GM21381 (cell line): Measurements from ENCODE around the gene YBX1.

Experiments
- ATAC-seq: cut with Tn5 transposase; IDR thresholded peaks from one replicate; pipeline ENCODE4 v1.9.1; 2021; ENCODE audit warnings: mild to moderate bottlenecking, moderate library complexity; ENCODE audit not compliant: unreplicated experiment

YBX1 gene

GRCh38 chr1:42733415-42734200 is 51.4 kb downstream of the YBX1 start:
- ATAC-seq: no peak

GRCh38 chr1:42734201-42735035 is 52.2 kb downstream of the YBX1 start:
- no peak for ATAC-seq

- ATAC-seq: no peak
These were observed 52.8 kb downstream of the YBX1 start for GRCh38 chr1:42735056-42735455.

DNA sequence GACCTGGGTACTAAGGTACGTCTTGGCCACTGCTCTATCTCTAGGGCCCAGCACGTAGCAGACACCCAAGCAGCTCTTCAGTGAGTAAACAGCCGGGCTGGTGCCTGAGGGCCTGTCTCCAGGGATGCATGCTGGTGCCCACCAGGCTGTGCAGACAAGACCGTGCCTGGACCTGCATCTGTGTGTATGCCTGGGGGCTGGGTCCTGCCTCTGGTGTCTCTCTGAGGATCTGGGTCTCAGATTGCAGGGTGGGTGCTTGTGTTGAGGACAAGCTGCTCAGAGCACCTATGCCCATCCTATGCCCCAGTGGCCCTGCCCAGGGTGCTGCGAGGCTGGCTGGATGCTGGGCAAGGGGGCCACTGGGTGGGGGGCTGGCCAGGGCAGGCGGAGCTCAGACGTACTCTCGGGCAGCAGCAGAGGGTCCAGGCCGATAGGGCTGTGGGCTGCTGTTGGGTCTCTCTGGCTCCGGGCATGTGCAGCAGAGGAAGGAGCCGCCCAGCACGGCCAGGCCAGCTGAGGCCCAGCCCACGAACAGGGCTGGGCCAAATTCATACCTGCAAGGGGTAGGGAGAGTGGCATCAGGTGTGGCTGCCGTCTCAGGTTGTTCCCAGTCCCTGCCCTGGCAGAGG is 53.4 kb downstream of the YBX1 start:
- ATAC-seq: no peak

DNA sequence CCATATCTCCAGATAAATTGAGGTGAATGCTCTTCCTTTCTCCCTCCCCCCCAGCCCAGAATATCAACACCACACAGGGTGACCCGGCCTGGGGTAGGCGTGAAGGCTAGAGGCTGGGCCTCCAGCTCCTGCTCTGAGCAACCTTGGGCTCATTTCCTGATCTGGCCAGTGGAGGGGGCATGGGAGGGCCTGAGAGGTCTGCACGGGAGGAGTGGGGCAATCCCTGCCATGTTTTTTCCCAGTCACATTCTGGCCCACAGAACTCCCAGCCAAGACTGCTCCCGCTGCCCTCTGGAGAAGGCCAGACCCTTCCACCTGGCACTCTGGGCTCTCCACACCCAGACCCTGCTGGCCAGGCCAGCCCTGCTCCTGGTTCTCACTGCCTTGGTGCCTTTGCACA is 53.9 kb downstream of the YBX1 start:
- no peak for ATAC-seq

GRCh38 chr1:42736571-42737200 is 54.5 kb downstream of the YBX1 start:
- no peak for ATAC-seq

GRCh38 chr1:42737257-42737656 is 55.0 kb downstream of the YBX1 start:
- ATAC-seq: no peak

DNA sequence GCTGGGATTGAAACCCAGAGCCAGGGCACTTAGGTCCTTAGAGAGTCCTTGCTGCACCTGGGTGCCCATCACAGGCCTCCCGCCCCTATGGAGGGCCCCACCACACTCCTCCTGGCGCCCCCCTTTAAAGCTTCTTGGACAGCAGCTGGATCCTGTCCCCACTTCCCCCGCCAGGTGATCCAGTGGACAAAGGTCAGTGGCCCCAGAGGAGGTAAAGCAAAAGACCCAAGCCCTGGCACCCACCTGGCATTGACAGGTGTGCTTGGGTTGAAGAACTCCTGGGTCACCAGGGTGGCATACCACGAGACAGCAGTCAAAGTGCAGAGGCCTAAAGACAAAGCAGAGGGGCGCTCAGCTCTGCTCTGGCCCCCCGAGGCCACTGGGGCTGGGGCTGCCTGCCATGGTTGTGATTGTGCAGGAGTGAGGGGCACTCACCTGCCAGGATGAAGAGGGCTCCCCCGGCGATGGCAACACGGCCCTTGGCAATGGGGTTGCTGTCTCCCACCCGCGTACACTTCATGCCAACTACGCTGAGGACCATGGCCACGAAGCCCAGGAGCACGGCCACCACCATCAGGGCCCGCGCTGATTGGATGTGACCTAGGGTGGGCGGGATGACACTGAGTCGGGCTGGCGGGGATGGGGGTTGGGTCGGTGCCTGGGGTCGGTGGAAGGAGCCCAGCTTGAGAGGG is 55.9 kb downstream of the YBX1 start:
- no peak for ATAC-seq

DNA sequence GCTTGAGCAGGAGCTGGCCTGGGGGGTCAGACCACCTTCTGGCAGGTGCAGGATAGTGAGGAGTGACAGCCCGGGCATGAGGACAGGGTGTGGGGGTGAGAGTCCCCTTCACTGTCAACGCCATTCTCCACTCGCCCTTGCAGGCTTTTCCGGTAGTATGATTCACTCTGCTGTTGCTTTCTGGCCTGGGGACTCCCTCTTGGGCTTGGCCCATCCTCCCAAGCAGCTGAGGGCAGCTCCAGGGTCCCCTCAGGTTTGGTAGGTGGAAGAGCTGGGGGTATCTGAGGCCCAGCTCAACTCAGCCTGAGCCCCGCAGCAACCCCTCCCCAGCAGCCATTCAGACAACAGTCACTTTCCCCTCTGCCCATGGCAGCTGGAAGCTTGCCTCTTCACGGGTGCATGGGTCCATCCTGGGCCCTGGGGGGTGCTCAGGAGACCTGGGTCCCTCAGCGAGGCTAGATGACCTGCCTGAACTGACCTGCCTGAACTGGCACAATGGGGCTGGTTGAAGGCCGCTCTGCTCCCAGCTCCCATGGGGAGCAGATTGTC is 56.5 kb downstream of the YBX1 start:
- ATAC-seq: no peak

- no peak for ATAC-seq
These were observed 57.8 kb downstream of the YBX1 start, which contains the start of gene CLDN19 for GRCh38 chr1:42739753-42740700. Gene CLDN19 (minus strand): TSS chr1:42740236. CDS start chr1:42740063, 173 bp downstream.

GRCh38 chr1:42740851-42741580 is 58.8 kb downstream of the YBX1 start:
- no peak for ATAC-seq

- ATAC-seq: no peak
These were observed 59.5 kb downstream of the YBX1 start for GRCh38 chr1:42741706-42742105.

DNA sequence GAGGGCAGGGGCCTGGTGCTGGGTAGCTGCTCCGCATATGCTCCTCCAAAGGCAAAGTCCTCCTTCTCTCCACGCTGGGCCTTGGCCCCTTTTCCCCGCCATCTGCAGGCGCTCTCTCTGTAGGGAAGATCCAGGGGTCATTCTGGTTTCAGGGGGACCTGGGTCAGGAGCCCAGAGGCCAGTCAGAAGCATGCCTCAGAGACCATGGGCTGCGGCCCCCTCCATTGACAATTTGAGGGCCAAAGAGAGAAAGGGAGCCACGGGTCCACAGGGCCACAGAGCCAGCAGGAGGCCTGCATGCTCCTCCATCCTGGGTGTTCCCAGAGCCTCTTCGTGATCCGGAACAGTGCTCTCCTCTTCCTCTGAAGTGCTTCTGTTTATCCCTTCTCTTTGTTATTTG is 59.9 kb downstream of the YBX1 start:
- no peak for ATAC-seq

GRCh38 chr1:42742617-42743316 is 60.5 kb downstream of the YBX1 start:
- ATAC-seq: no peak

DNA sequence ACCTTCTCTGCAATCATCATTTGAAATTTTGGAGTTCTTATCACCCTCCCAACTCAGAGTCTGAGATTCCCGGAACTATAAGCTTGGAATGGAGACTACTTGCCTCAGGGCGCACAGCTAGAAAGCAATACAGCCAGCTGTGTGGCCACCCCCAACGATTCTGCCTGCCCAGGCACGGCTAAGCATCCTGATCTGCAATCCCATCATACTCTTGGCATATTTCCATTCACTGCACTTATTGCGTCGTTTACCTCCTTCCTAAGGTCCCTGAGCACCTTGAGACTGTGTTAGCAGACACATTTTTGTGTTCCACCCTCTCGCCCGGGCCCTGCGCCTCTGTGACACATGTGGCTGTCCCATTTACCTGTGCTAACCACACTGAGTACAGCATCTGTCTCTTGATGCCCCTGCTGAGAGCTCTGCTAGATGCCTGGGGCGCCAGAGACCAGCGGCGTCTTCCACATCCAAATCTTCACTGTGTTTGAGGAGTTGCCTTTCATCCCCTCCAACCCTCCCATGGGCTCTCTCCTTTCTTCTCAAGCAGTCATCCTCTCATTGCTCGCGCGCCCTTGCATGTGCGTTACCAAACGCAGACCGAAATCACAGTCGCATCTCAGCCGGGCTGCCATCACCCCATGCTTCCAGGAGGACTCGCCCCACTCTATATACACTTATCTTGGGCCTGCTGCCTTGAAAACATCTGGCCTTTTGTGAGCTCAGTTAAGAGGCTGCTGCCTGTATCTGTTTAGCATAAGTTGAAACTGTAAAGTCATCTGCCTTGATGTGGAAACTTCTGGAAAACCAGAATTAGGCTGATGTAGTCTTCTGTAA is 61.3 kb downstream of the YBX1 start:
- ATAC-seq: no peak

DNA sequence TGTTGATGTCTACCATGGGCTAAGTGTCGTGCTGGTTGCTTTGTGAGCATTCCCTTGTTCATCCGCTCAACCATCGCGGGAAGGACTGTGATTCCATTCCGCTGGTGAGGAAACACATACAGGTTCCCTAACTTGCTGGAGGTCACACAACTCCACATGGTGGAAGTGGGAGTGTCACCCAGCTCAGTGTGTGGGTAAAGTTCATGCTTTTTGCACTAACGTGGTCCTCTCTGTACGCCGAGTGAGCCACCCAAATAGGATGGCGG is 61.9 kb downstream of the YBX1 start:
- no peak for ATAC-seq

GRCh38 chr1:42745851-42746250 is 63.6 kb downstream of the YBX1 start:
- no peak for ATAC-seq
